Loucy (cell line): ENCODE data around the gene XRCC5.

Experiments
- H2AFZ ChIP-seq: fragments of 200-600 bp; sonication (generic); 2 replicates; pipeline ENCODE4 v1.6.0; 2016; ENCODE audit warnings: antibody characterized with exemption, mild to moderate bottlenecking, low read length, moderate library complexity
- H3F3A ChIP-seq: fragments of 200-600 bp; 2 replicates; pipeline ENCODE4 v1.6.0; 2016; ENCODE audit warnings: antibody characterized with exemption, low read depth, mild to moderate bottlenecking
- H3K27me3 ChIP-seq: fragments of 200-600 bp; sonication (generic); 2 replicates; pipeline ENCODE4 v1.6.1; 2014; ENCODE audit warnings: low read length, mild to moderate bottlenecking; ENCODE audit not compliant: insufficient read depth, poor library complexity, severe bottlenecking
- H3K36me3 ChIP-seq: fragments of 200-600 bp; sonication (generic); 2 replicates; pipeline ENCODE4 v1.6.1; 2016; ENCODE audit warnings: low read length; ENCODE audit not compliant: insufficient read depth
- H3K4me1 ChIP-seq: fragments of 200-600 bp; sonication (generic); 2 replicates; pipeline ENCODE4 v1.5.1; 2014; ENCODE audit warnings: low read length, mild to moderate bottlenecking; ENCODE audit not compliant: insufficient read depth, poor library complexity, severe bottlenecking
- H3K4me2 ChIP-seq: fragments of 200-600 bp; sonication (generic); 2 replicates; pipeline ENCODE4 v1.6.0; 2014; ENCODE audit warnings: antibody characterized with exemption, low read length, low read depth, mild to moderate bottlenecking; ENCODE audit not compliant: poor library complexity, severe bottlenecking
- H3K4me3 ChIP-seq: fragments of 200-600 bp; sonication (generic); 2 replicates; pipeline ENCODE4 v1.5.1; 2014; ENCODE audit warnings: low read length, mild to moderate bottlenecking, mixed read lengths; ENCODE audit not compliant: poor library complexity, severe bottlenecking
- H3K79me2 ChIP-seq: fragments of 200-600 bp; sonication (generic); 2 replicates; pipeline ENCODE4 v1.6.1; 2014; ENCODE audit warnings: low read length; ENCODE audit not compliant: insufficient read depth
- H3K9ac ChIP-seq: fragments of 200-600 bp; sonication (generic); 2 replicates; pipeline ENCODE4 v1.6.0; 2014; ENCODE audit warnings: mild to moderate bottlenecking, low read depth, low read length, moderate library complexity; ENCODE audit not compliant: poor library complexity, severe bottlenecking
- H3K9me2 ChIP-seq: fragments of 200-600 bp; sonication (generic); replicated peaks from 2 replicates; pipeline ENCODE4 v1.6.1; 2016; ENCODE audit warnings: low read depth, low read length, mixed read lengths
- H3K9me3 ChIP-seq: fragments of 200-600 bp; sonication (generic); 2 replicates; pipeline ENCODE4 v1.6.1; 2014; ENCODE audit warnings: mild to moderate bottlenecking, antibody characterized with exemption, low read length, low read depth; ENCODE audit not compliant: insufficient read depth
- H4K20me1 ChIP-seq: fragments of 200-600 bp; sonication (generic); 2 replicates; pipeline ENCODE4 v1.6.0; 2014; ENCODE audit warnings: antibody characterized with exemption, low read length, mild to moderate bottlenecking; ENCODE audit not compliant: insufficient read depth, poor library complexity, severe bottlenecking
- CTCF ChIP-seq: fragments of 200-600 bp; sonication (generic); conservative IDR thresholded peaks from 2 replicates; pipeline ENCODE4 v1.5.1; 2014; ENCODE audit warnings: mild to moderate bottlenecking, antibody characterized with exemption, low read length
- EZH2phosphoT487 ChIP-seq: fragments of 200-600 bp; IDR thresholded peaks from 2 replicates; pipeline ENCODE4 v1.6.1; 2018; ENCODE audit warnings: antibody characterized with exemption, mild to moderate bottlenecking, moderate library complexity, borderline replicate concordance

XRCC5 gene

GRCh38 chr2:216074380-216074779 is 34.8 kb upstream of the XRCC5 start:
- no peaks in the 10 kb centered on the region for H3K27me3 ChIP-seq
- H3K4me1 ChIP-seq: peaks cover 14% of the 10 kb centered on the region
- H3K9me2 ChIP-seq: no peaks in the 10 kb centered on the region
- H3K9me3 ChIP-seq: no peaks in the 10 kb centered on the region
- no peaks in the 10 kb centered on the region for H3K36me3 ChIP-seq
- H3K9ac ChIP-seq: no peak overlapping the region
- no peak overlapping the region for H3K4me3 ChIP-seq
- H3F3A ChIP-seq: 0 out of 2 replicates have a peak, but pooled peaks cover 4% of the 10 kb centered on the region
- no peaks in the 10 kb centered on the region for H4K20me1 ChIP-seq
- H3K4me2 ChIP-seq: no peak overlapping the region
- no peak overlapping the region for H2AFZ ChIP-seq
- TF ChIP-seq CTCF (no peak), EZH2phosphoT487 (no peak)
- H3K79me2 ChIP-seq: no peaks in the 10 kb centered on the region

- TF ChIP-seq CTCF (no peak), EZH2phosphoT487 (no peak)
- Histone ChIP-seq H3K4me1 (peaks cover 14% of the 10 kb centered on the region), H3K9ac (no peak overlapping the region), H3K27me3 (no peaks in the 10 kb centered on the region), H3K4me3 (no peak overlapping the region), H3K4me2 (no peak overlapping the region), H4K20me1 (no peaks in the 10 kb centered on the region), H3K79me2 (no peaks in the 10 kb centered on the region), H3K9me2 (no peaks in the 10 kb centered on the region), H3F3A (0 out of 2 replicates have a peak, but pooled peaks cover 4% of the 10 kb centered on the region), H2AFZ (no peak overlapping the region), H3K36me3 (no peaks in the 10 kb centered on the region), H3K9me3 (no peaks in the 10 kb centered on the region)
Measured at GRCh38 chr2:216074794-216075193, 34.4 kb upstream of the XRCC5 start.

- no peak overlapping the region for H3K4me3 ChIP-seq
- H3K9ac ChIP-seq: no peak overlapping the region
- peaks cover 20% of the 10 kb centered on the region for H3K4me1 ChIP-seq
- no peak overlapping the region for H3K4me2 ChIP-seq
- no peaks in the 10 kb centered on the region for H3K36me3 ChIP-seq
- no peaks in the 10 kb centered on the region for H4K20me1 ChIP-seq
- H3K79me2 ChIP-seq: peaks cover 6% of the 10 kb centered on the region; the same call in 1 of the 2 replicates
- H3K9me2 ChIP-seq: no peaks in the 10 kb centered on the region
- no peaks in the 10 kb centered on the region for H3F3A ChIP-seq
- H2AFZ ChIP-seq: no peak overlapping the region
- H3K27me3 ChIP-seq: no peaks in the 10 kb centered on the region
- TF ChIP-seq EZH2phosphoT487 (no peak), CTCF (no peak)
- no peaks in the 10 kb centered on the region for H3K9me3 ChIP-seq
Measured at GRCh38 chr2:216075510-216076485, 33.4 kb upstream of the XRCC5 start.
